ENCODE results near the gene TTLL11.

DNA sequence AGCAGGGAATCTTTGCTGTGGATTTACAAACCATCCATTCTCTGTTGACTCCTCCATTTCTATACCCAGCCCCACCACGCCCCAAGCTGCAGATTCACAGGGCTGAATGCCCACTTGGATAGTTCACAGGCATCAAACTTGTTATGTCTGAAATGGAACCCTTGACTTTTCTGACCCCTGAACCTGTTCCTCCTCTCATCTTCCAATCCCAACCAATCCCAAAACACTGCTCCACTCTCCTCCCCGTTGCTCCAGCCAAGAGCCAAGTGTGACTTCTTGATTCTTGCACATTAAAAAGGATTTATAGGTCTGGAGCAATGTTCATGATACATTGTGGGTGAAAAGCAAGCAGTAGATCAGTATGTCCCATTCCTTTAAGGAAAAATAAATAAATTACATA is 296.0 kb downstream of the TTLL11 start:
- TF ChIP-seq ZFP30 (CRISPR knock-in tag; IDR thresholded peaks at IDR 0.05): no peak
- TF ChIP-seq, protein P1, sequence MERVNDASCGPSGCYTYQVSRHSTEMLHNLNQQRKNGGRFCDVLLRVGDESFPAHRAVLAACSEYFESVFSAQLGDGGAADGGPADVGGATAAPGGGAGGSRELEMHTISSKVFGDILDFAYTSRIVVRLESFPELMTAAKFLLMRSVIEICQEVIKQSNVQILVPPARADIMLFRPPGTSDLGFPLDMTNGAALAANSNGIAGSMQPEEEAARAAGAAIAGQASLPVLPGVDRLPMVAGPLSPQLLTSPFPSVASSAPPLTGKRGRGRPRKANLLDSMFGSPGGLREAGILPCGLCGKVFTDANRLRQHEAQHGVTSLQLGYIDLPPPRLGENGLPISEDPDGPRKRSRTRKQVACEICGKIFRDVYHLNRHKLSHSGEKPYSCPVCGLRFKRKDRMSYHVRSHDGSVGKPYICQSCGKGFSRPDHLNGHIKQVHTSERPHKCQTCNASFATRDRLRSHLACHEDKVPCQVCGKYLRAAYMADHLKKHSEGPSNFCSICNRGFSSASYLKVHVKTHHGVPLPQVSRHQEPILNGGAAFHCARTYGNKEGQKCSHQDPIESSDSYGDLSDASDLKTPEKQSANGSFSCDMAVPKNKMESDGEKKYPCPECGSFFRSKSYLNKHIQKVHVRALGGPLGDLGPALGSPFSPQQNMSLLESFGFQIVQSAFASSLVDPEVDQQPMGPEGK (CRISPR knock-in tag; IDR thresholded peaks at IDR 0.05; ENCODE audit: borderline replicate concordance): no peak

Measured in SK-N-SH treated with all-trans-retinoic acid at 6 μM for 48 hours (cell line).